K562 (cell line): ENCODE measurements around the gene H3-3A. TPM values are rescaled to one million over a fixed set of nuclear protein-coding genes. Genes with fewer than 3 reads are reported as not detected.

ENCODE experiments used
- ADNP ChIP-seq: fragments of 200-800 bp; sonication (Bioruptor generic); IDR thresholded peaks from 2 replicates; pipeline ENCODE4 v1.6.1; 2016; ENCODE audit warnings: missing genetic modification characterization, missing compliant biosample characterization
- C11orf30 ChIP-seq: fragments of 450-650 bp; IDR thresholded peaks from 2 replicates; pipeline ENCODE4 v1.6.1; 2016; ENCODE audit warnings: low read depth, mild to moderate bottlenecking
- CHD7 ChIP-seq: fragments of 200-600 bp; sonication (generic); IDR thresholded peaks from one replicate; pipeline ENCODE4 v1.6.1; 2012; ENCODE audit warnings: mild to moderate bottlenecking, low read depth, low read length, inconsistent platforms
- MCM5 ChIP-seq: fragments of 450-650 bp; IDR thresholded peaks from 2 replicates; pipeline ENCODE4 v1.6.1; 2016; ENCODE audit warnings: low read depth
- MNT ChIP-seq, 2 experiments: fragments of 450-650 bp; conservative IDR thresholded peaks; 2 replicates each; pipeline ENCODE4 v1.6.1; 2017; ENCODE audit warnings: mild to moderate bottlenecking in 2 of 2, moderate library complexity in 2 of 2
- NFIX ChIP-seq: fragments of 250-450 bp; sonication (Bioruptor Pico); IDR thresholded peaks from 2 replicates; pipeline ENCODE4 v1.4.0; 2020; ENCODE audit warnings: low read depth, mild to moderate bottlenecking, moderate library complexity
- RBBP5 ChIP-seq: fragments of 200-600 bp; sonication (generic); IDR thresholded peaks from 2 replicates; pipeline ENCODE4 v1.6.1; 2012; ENCODE audit warnings: borderline replicate concordance, mild to moderate bottlenecking, low read length, control low read depth, inconsistent platforms; ENCODE audit not compliant: insufficient read depth, poor library complexity, severe bottlenecking
- SIX5 ChIP-seq, 2 experiments: IDR thresholded peaks; 2 replicates each; pipeline ENCODE4 v1.6.1; 2011; ENCODE audit warnings: low read length in 2 of 2, borderline replicate concordance in 1 of 2, low read depth in 1 of 2, mild to moderate bottlenecking in 1 of 2, moderate library complexity in 1 of 2; ENCODE audit not compliant: insufficient read depth in 1 of 2
- ZBTB9 ChIP-seq: fragments of 450-650 bp; formaldehyde crosslinking; IDR thresholded peaks from 2 replicates; pipeline ENCODE4 v1.4.0; 2020; ENCODE audit warnings: mild to moderate bottlenecking, moderate library complexity
- ZNF41 ChIP-seq: fragments of 250-450 bp; sonication (Bioruptor Pico); conservative IDR thresholded peaks from 2 replicates; pipeline ENCODE4 v1.4.0; 2020; ENCODE audit warnings: mild to moderate bottlenecking
- ZNF507 ChIP-seq: conservative IDR thresholded peaks from 2 replicates; pipeline ENCODE4 v1.6.1; 2017; ENCODE audit warnings: missing genetic modification characterization, missing compliant biosample characterization
- ZNF764 ChIP-seq: fragments of 250-450 bp; sonication (Bioruptor Pico); IDR thresholded peaks from 2 replicates; pipeline ENCODE4 v1.4.0; 2020; ENCODE audit warnings: low read depth, mild to moderate bottlenecking, moderate library complexity
- polyA plus RNA-seq, 8 experiments: library from polyadenylated mRNA; depleted of rRNA in 4 of 8; stranded (reverse) in 5 of 8; unstranded in 3 of 8; fragments of >200 nt; fragmentation: Nextera tagmentation in 2 of 8; fragmentation: Illumina TruSeq in 1 of 8; extraction: Ambion mirVana in 2 of 8; extraction: Trizol in 1 of 8; gene quantifications; 2 replicates each; pipeline versions ENCODE4 v1.2.1 to v1.2.3, GENCODE V29; 2011 to 2014; ENCODE audit warnings: inconsistent platforms in 1 of 8, missing spikeins in 1 of 8
- total RNA-seq, 7 experiments: library from RNA; depleted of rRNA in 6 of 7; stranded (reverse); fragments of >200 nt in 6 of 7; fragmentation: Illumina TruSeq in 2 of 7; extraction: Trizol in 2 of 7; gene quantifications; 2 replicates each; pipeline versions ENCODE4 v1.2.1 to v1.2.3, GENCODE V29; 2011 to 2021; ENCODE audit warnings: low replicate concordance in 1 of 7

The H3-3A gene
- total and polyA plus RNA-seq, 9 of the 15 experiments (the other 6 are each of a cell fraction or from before 2014, with no cell fraction given), result 426 to 1,083 (median 591) TPM

GRCh38 chr1:226062558-226063223, at the start of gene H3-3A (continued):
- TF ChIP-seq CHD7 (no peak), ADNP (tag) (no peak), ZNF507 (tag) (no peak), NFIX (CRISPR knock-in tag) (no peak), SIX5 (IDR thresholded peaks at IDR 0.05; ENCODE audit: borderline replicate concordance in 1 of 2, insufficient read depth in 1 of 2, low read depth in 1 of 2, low read length in 2 of 2) (no peak), C11orf30 (no peak), ZNF41 (CRISPR knock-in tag) (0 out of 2 replicates have a peak, but pooled peaks have one; percentile 61), ZBTB9 (peak; percentile 85; the same call in 1 of the 2 replicates), RBBP5 (peak; percentile 65), MCM5 (no peak), ZNF764 (CRISPR knock-in tag) (no peak), MNT (conservative IDR thresholded peaks at IDR 0.05) (no peak; a peak in 1 of 4 replicates)
